HuH-7.5 (cell line): ENCODE measurements around the gene TRAF6.

ENCODE experiments used
- DNase-seq: peaks from one replicate; pipeline ENCODE4 v3.0.0; 2011; ENCODE audit warnings: low spot score

Gene TRAF6

GRCh38 chr11:36458129-36458915 is 51.8 kb downstream of the TRAF6 start:
- no peak for DNase-seq

- DNase-seq: no peak
Measured at GRCh38 chr11:36456156-36456555, 53.9 kb downstream of the TRAF6 start.

- DNase-seq: no peak
Measured at GRCh38 chr11:36455658-36456111, 54.4 kb downstream of the TRAF6 start.

GRCh38 chr11:36454941-36455631 is 55.0 kb downstream of the TRAF6 start:
- no peak for DNase-seq

- DNase-seq: no peak
Measured at GRCh38 chr11:36454551-36454940, 55.5 kb downstream of the TRAF6 start.

GRCh38 chr11:36453678-36454077 is 56.4 kb downstream of the TRAF6 start:
- DNase-seq: no peak

- DNase-seq: no peak
Measured at GRCh38 chr11:36452961-36453360, 57.1 kb downstream of the TRAF6 start.

GRCh38 chr11:36452236-36452940 is 57.7 kb downstream of the TRAF6 start:
- no peak for DNase-seq

GRCh38 chr11:36451681-36452080 is 58.4 kb downstream of the TRAF6 start:
- DNase-seq: no peak

GRCh38 chr11:36451045-36451444 is 59.0 kb downstream of the TRAF6 start:
- no peak for DNase-seq

GRCh38 chr11:36450110-36450572 is 59.9 kb downstream of the TRAF6 start:
- DNase-seq: no peak

- no peak for DNase-seq
Measured at GRCh38 chr11:36449561-36450096, 60.4 kb downstream of the TRAF6 start.

GRCh38 chr11:36447947-36448346 is 62.1 kb downstream of the TRAF6 start:
- no peak for DNase-seq

GRCh38 chr11:36447514-36447913 is 62.6 kb downstream of the TRAF6 start:
- no peak for DNase-seq

GRCh38 chr11:36446135-36446534 is 63.9 kb downstream of the TRAF6 start:
- no peak for DNase-seq

- DNase-seq: no peak
Measured at GRCh38 chr11:36443661-36444060, 66.4 kb downstream of the TRAF6 start.

- DNase-seq: no peak
Measured at GRCh38 chr11:36441610-36442208, 68.4 kb downstream of the TRAF6 start.

- no peak for DNase-seq
Measured at GRCh38 chr11:36438126-36438525, 71.9 kb downstream of the TRAF6 start.

GRCh38 chr11:36437413-36437812 is 72.7 kb downstream of the TRAF6 start:
- DNase-seq: no peak
